ENCODE measurements around the gene KIAA1217.

Gene KIAA1217

DNA sequence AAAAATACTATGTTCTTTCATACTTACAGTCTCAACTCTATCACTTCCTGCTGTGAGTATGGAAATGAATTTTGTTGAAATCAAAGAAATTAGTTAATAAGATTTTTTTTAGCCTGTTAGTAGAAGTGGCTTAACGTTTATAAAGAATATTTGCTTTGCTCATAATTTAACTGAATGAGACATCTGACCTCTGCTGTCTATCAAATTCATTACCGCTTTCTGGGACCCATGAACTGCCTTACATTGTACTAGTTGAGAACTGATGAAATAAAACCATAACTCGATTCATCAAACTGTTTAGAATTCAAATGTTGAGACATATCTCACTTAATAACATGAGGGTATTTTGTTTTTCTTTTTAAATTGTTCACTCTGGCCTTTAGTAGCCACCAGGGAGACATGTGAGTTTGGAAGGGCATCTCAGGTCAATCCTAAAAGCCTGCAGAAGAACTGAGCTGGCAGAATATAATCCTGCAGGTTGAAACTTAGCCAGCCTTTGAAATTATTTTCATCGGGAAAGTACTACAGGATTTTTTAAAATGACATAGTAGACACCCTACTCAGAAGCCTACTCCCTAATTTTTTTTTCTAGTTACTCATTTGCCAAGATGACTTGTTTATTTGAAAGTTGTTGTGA, 78.7 kb downstream of the KIAA1217 start:
- ATAC-seq (ENCODE audit: insufficient read depth, low read depth) (no peak), DNase-seq (no peak)
- H2AFZ ChIP-seq (ENCODE audit: low read depth, low read length): no peak overlapping the region
- H3K27ac ChIP-seq (ENCODE audit: low read length): no peak overlapping the region
- no peaks in the 10 kb centered on the region for H3K4me1 ChIP-seq (ENCODE audit: insufficient read depth, low read length)
- TF ChIP-seq EZH2 (IDR thresholded peaks at IDR 0.05; ENCODE audit: borderline replicate concordance, low read depth, low read length, severe bottlenecking): no peak
- TF ChIP-seq, protein P1, sequence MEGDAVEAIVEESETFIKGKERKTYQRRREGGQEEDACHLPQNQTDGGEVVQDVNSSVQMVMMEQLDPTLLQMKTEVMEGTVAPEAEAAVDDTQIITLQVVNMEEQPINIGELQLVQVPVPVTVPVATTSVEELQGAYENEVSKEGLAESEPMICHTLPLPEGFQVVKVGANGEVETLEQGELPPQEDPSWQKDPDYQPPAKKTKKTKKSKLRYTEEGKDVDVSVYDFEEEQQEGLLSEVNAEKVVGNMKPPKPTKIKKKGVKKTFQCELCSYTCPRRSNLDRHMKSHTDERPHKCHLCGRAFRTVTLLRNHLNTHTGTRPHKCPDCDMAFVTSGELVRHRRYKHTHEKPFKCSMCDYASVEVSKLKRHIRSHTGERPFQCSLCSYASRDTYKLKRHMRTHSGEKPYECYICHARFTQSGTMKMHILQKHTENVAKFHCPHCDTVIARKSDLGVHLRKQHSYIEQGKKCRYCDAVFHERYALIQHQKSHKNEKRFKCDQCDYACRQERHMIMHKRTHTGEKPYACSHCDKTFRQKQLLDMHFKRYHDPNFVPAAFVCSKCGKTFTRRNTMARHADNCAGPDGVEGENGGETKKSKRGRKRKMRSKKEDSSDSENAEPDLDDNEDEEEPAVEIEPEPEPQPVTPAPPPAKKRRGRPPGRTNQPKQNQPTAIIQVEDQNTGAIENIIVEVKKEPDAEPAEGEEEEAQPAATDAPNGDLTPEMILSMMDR (IDR thresholded peaks at IDR 0.05; ENCODE audit: borderline replicate concordance, extremely low read depth, low read length, poor library complexity, severe bottlenecking): no peak
- H3K4me3 ChIP-seq (ENCODE audit: low read depth in 1 of 2, low read length in 2 of 2): no peak overlapping the region
- H3K36me3 ChIP-seq (ENCODE audit: insufficient read depth, low read length): 0 out of 2 replicates have a peak, but pooled peaks cover 2% of the 10 kb centered on the region
- H3K4me2 ChIP-seq (ENCODE audit: insufficient read depth, low read length): no peak overlapping the region
- H3K9ac ChIP-seq (ENCODE audit: low read depth, low read length): no peak overlapping the region
- no peaks in the 10 kb centered on the region for H3K9me3 ChIP-seq (ENCODE audit: insufficient read depth, low read length, severe bottlenecking)
- no peaks in the 10 kb centered on the region for H4K20me1 ChIP-seq (ENCODE audit: insufficient read depth, low read length)
- no peaks in the 10 kb centered on the region for H3K79me2 ChIP-seq (ENCODE audit: insufficient read depth, low read length)
- no peaks in the 10 kb centered on the region for H3K27me3 ChIP-seq (ENCODE audit: insufficient read depth, low read length, poor library complexity)

DNA sequence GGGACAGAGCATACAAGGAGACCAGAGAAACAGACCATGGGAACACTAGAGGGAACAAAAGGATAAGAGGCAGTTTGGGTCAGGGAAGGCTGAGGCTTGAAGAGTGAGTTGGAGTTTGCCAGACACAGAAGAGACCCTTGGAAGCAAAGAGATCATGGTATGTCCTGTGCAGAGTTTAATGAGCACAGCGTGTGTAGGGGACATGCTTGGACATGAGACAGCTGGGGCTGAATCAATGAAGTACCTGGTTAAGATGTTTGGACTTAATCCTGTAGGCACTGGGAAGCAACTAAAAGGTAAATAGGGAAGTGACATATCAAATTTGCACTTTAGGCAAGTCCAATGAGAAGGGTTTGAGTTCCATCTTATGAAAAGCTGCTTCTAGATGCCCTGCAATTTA, 79.6 kb downstream of the KIAA1217 start:
- H3K4me2 ChIP-seq (ENCODE audit: insufficient read depth, low read length): no peak overlapping the region
- no peak for TF ChIP-seq EZH2 (IDR thresholded peaks at IDR 0.05; ENCODE audit: borderline replicate concordance, low read depth, low read length, severe bottlenecking)
- TF ChIP-seq, protein P1 (IDR thresholded peaks at IDR 0.05; ENCODE audit: borderline replicate concordance, extremely low read depth, low read length, poor library complexity, severe bottlenecking): no peak
- H2AFZ ChIP-seq (ENCODE audit: low read depth, low read length): no peak overlapping the region
- H3K36me3 ChIP-seq (ENCODE audit: insufficient read depth, low read length): 0 out of 2 replicates have a peak, but pooled peaks cover 2% of the 10 kb centered on the region
- H3K9ac ChIP-seq (ENCODE audit: low read depth, low read length): no peak overlapping the region
- no peak overlapping the region for H3K4me3 ChIP-seq (ENCODE audit: low read depth in 1 of 2, low read length in 2 of 2)
- H4K20me1 ChIP-seq (ENCODE audit: insufficient read depth, low read length): no peaks in the 10 kb centered on the region
- H3K27ac ChIP-seq (ENCODE audit: low read length): no peak overlapping the region
- ATAC-seq (ENCODE audit: insufficient read depth, low read depth) (no peak), DNase-seq (no peak)
- no peaks in the 10 kb centered on the region for H3K9me3 ChIP-seq (ENCODE audit: insufficient read depth, low read length, severe bottlenecking)
- no peaks in the 10 kb centered on the region for H3K27me3 ChIP-seq (ENCODE audit: insufficient read depth, low read length, poor library complexity)
- no peaks in the 10 kb centered on the region for H3K79me2 ChIP-seq (ENCODE audit: insufficient read depth, low read length)
- H3K4me1 ChIP-seq (ENCODE audit: insufficient read depth, low read length): no peaks in the 10 kb centered on the region

DNA sequence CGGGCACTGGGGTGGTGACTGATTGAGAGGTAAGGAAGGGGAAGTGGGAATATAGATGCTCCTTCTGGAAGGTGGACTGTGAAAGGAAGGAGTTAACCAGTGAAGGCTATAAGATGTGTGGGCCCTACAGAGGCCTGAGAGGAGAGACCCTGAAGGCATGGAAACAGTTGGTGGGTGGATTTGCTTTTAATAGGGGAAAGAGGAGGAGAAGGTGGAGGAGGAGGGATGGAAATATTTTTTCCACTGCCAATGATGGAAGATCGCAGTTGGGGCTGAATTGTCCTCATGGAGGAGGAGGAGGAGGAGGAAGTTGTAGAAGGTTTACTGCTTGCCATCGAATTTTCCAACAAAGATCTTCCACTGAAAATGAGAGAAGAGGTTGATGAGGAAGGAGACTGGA, 80.3 kb downstream of the KIAA1217 start:
- DNase-seq (no peak), ATAC-seq (ENCODE audit: insufficient read depth, low read depth) (no peak)
- no peaks in the 10 kb centered on the region for H4K20me1 ChIP-seq (ENCODE audit: insufficient read depth, low read length)
- H3K4me3 ChIP-seq (ENCODE audit: low read depth in 1 of 2, low read length in 2 of 2): no peak overlapping the region
- H2AFZ ChIP-seq (ENCODE audit: low read depth, low read length): no peak overlapping the region
- no peaks in the 10 kb centered on the region for H3K9me3 ChIP-seq (ENCODE audit: insufficient read depth, low read length, severe bottlenecking)
- H3K36me3 ChIP-seq (ENCODE audit: insufficient read depth, low read length): 0 out of 2 replicates have a peak, but pooled peaks cover 2% of the 10 kb centered on the region
- no peaks in the 10 kb centered on the region for H3K4me1 ChIP-seq (ENCODE audit: insufficient read depth, low read length)
- H3K27ac ChIP-seq (ENCODE audit: low read length): no peak overlapping the region
- no peak for TF ChIP-seq EZH2 (IDR thresholded peaks at IDR 0.05; ENCODE audit: borderline replicate concordance, low read depth, low read length, severe bottlenecking)
- no peak overlapping the region for H3K4me2 ChIP-seq (ENCODE audit: insufficient read depth, low read length)
- no peak overlapping the region for H3K9ac ChIP-seq (ENCODE audit: low read depth, low read length)
- H3K27me3 ChIP-seq (ENCODE audit: insufficient read depth, low read length, poor library complexity): no peaks in the 10 kb centered on the region
- H3K79me2 ChIP-seq (ENCODE audit: insufficient read depth, low read length): no peaks in the 10 kb centered on the region

DNA sequence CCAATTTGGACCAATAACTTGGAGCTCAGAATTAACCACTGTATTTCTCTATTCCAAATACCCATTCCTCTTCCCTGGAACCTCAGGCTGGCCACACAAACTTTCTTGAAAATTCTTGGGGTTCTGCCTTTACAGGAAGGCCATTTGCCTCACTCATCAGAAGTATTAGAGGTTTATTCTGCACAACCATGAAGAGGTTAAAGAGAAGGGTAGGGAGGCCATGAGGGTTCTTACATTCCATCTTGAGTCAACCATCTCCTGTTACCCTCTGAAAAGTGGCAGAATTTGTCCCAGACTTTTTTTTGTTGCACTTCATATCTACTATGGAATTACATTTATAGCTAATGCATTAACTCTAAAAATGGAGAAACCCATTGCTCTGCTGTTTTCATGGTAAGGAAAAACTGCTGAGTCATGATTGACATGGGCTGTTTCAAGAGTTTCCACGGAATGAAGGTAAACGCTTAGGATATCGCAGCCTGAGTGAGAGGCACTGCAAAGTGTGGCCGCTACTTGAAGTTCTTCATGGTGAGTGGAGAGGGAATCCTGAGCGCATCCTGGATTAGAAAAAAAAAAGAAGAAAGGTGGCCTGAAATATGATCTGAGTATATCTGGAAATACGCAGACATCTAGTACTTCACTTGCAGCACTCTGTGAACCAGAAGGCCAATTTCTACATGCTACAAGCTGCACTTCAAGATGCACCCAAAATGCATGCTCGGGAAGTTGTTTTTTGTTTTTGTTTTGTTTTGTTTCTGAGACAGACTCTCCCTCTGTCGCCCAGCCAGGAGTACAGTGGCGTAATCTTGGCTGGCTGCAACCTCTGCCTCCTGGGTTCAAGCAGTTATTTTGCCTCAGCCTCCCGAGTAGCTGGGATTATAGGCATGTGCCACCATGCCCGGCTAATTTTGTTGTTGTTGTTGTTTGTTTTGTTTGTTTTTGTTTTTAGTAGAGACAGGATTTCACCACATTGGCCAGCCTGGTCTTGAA, 83.7 kb downstream of the KIAA1217 start:
- 0 out of 2 replicates have a peak, but pooled peaks cover 2% of the 10 kb centered on the region for H3K36me3 ChIP-seq (ENCODE audit: insufficient read depth, low read length)
- no peak overlapping the region for H3K9ac ChIP-seq (ENCODE audit: low read depth, low read length)
- no peak for DNase-seq
- H3K4me1 ChIP-seq (ENCODE audit: insufficient read depth, low read length): no peaks in the 10 kb centered on the region
- no peak overlapping the region for H3K4me3 ChIP-seq (ENCODE audit: low read depth in 1 of 2, low read length in 2 of 2)
- no peaks in the 10 kb centered on the region for H3K79me2 ChIP-seq (ENCODE audit: insufficient read depth, low read length)
- no peak overlapping the region for H3K4me2 ChIP-seq (ENCODE audit: insufficient read depth, low read length)
- no peak for ATAC-seq (ENCODE audit: insufficient read depth, low read depth)
- H3K27ac ChIP-seq (ENCODE audit: low read length): no peak overlapping the region
- no peak for TF ChIP-seq EZH2 (IDR thresholded peaks at IDR 0.05; ENCODE audit: borderline replicate concordance, low read depth, low read length, severe bottlenecking)
- TF ChIP-seq, protein P1 (IDR thresholded peaks at IDR 0.05; ENCODE audit: borderline replicate concordance, extremely low read depth, low read length, poor library complexity, severe bottlenecking): no peak
- H4K20me1 ChIP-seq (ENCODE audit: insufficient read depth, low read length): no peaks in the 10 kb centered on the region
- H3K27me3 ChIP-seq (ENCODE audit: insufficient read depth, low read length, poor library complexity): no peaks in the 10 kb centered on the region
- no peaks in the 10 kb centered on the region for H3K9me3 ChIP-seq (ENCODE audit: insufficient read depth, low read length, severe bottlenecking)
- H2AFZ ChIP-seq (ENCODE audit: low read depth, low read length): no peak overlapping the region
